Body of pancreas (tissue), 4 donors: ENCODE data around the gene PALMD.
A peak's percentile ranks its signal among the peaks of the same experiment; 100 is the strongest.

ENCODE experiments used
- CTCF ChIP-seq, 7 experiments: fragments of 450-650 bp in 4 of 7; fragments of 200-600 bp in 3 of 7; sonication (generic) in 3 of 7; IDR thresholded peaks; one replicate each; pipeline ENCODE4 v1.5.1; 2016 to 2019; ENCODE audit warnings: antibody characterized with exemption in 7 of 7
- POLR2A ChIP-seq, 3 donors: fragments of 450-650 bp; IDR thresholded peaks; one replicate each; pipeline ENCODE4 v1.6.1; 2016; ENCODE audit warnings: antibody characterized with exemption in 3 of 3, mild to moderate bottlenecking in 2 of 3

- peak in 2 of 7 experiments; percentile 6 to 26 for TF ChIP-seq CTCF (IDR thresholded peaks at IDR 0.05)
- no peak for TF ChIP-seq POLR2A (IDR thresholded peaks at IDR 0.05)
Measured at GRCh38 chr1:99648107-99648506, 2.2 kb downstream of the PALMD start.
